Renal cortex interstitium (tissue), 3 donors: ENCODE measurements around the gene GARNL3. TPM values are rescaled to one million over a fixed set of nuclear protein-coding genes. Genes with fewer than 3 reads are reported as not detected.

ENCODE experiments used
- polyA plus RNA-seq, 3 donors: library from polyadenylated mRNA; unstranded; fragments of 120-200 nt; gene quantifications; one replicate each; pipeline ENCODE4 v1.2.1, GENCODE V29; 2013; ENCODE audit not compliant: insufficient read length in 3 of 3

The GARNL3 gene
- polyA plus RNA-seq, 3 donors = 13.9 to 18.1 (median 16.1) TPM

Other genes with a start within 250 kb of the GARNL3 start
- gene ANGPTL2, start 142.1 kb upstream of the GARNL3 start, polyA plus RNA-seq = 10 to 100 TPM in 1 of 3 donors, 1 to 10 TPM in 2; 9.6 to 11.1 (median 9.7) TPM
- gene SLC2A8, start 132.4 kb downstream of the GARNL3 start, polyA plus RNA-seq = 10 to 100 TPM; 15.0 to 25.0 (median 19.2) TPM
- 1 to 10 TPM; 6.3 to 7.5 (median 6.4) TPM for gene ZNF79, start 159.6 kb downstream of the GARNL3 start, polyA plus RNA-seq
- gene RPL12, start 186.6 kb downstream of the GARNL3 start, polyA plus RNA-seq = 1,000 to 10,000 TPM; 1,370 to 1,528 (median 1,526) TPM
- gene LRSAM1, start 186.7 kb downstream of the GARNL3 start, polyA plus RNA-seq = 10 to 100 TPM; 16.4 to 24.9 (median 17.8) TPM